Vagina (tissue), 2 donors: ENCODE data around the gene CCDC12. TPM values are rescaled to one million over a fixed set of nuclear protein-coding genes. Genes with fewer than 3 reads are reported as not detected.

Experiments used
- DNase-seq, 2 donors: peaks; one replicate each; pipeline ENCODE4 v3.0.0-alpha.2; 2017; ENCODE audit errors: extremely low spot score in 2 of 2
- H3K27ac ChIP-seq: fragments of 200-600 bp; sonication (generic); one replicate; pipeline ENCODE4 v1.5.1; 2019
- H3K27me3 ChIP-seq: fragments of 200-600 bp; sonication (generic); one replicate; pipeline ENCODE4 v1.5.1; 2019
- H3K36me3 ChIP-seq, 2 donors: fragments of 200-600 bp; sonication (generic); one replicate each; pipeline ENCODE4 v1.5.1; 2017 to 2019
- H3K4me1 ChIP-seq: fragments of 200-600 bp; sonication (generic); one replicate; pipeline ENCODE4 v1.5.1; 2019
- H3K4me3 ChIP-seq, 2 donors: fragments of 200-600 bp; sonication (generic); 1 replicate in 1 of 2; 2 replicates in 1 of 2; pipeline ENCODE4 v1.5.1; 2016 to 2019
- H3K9me3 ChIP-seq: fragments of 200-600 bp; sonication (generic); one replicate; pipeline ENCODE4 v1.5.1; 2019
- CTCF ChIP-seq, 3 experiments: fragments of 450-650 bp in 2 of 3; fragments of 200-600 bp in 1 of 3; sonication (generic) in 1 of 3; IDR thresholded peaks; one replicate each; pipeline ENCODE4 v1.5.1; 2017 to 2019; ENCODE audit warnings: antibody characterized with exemption in 3 of 3, mild to moderate bottlenecking in 2 of 3, moderate library complexity in 2 of 3
- POLR2A ChIP-seq, 2 donors: fragments of 450-650 bp; IDR thresholded peaks; one replicate each; pipeline ENCODE4 v1.6.1; 2017; ENCODE audit warnings: antibody characterized with exemption in 2 of 2, mild to moderate bottlenecking in 2 of 2, moderate library complexity in 2 of 2
- POLR2AphosphoS5 ChIP-seq, 2 donors: sonication (generic); formaldehyde crosslinking; IDR thresholded peaks; one replicate each; pipeline ENCODE4 v1.9.0; 2017; ENCODE audit warnings: antibody characterized with exemption in 2 of 2, mild to moderate bottlenecking in 2 of 2, low read depth in 1 of 2; ENCODE audit not compliant: insufficient read depth in 1 of 2
- intact Hi-C: fragments of 100-400 bp; cut with DNase I; formaldehyde crosslinking; loops from one replicate; pipeline ENCODE4 v1.15.1; 2023
- total RNA-seq: library from RNA; depleted of rRNA; stranded (reverse); fragments of >200 nt; gene quantifications from one replicate; pipeline ENCODE4 v1.2.3, GENCODE V29; 2016

The CCDC12 gene
- total RNA-seq, 1 donor from 2014 or later: 55.5 TPM

- peaks cover 5 to 23% of the 10 kb centered on the region in 2 donors for H3K36me3 ChIP-seq
- peak in 1 of 2 donors; percentile 79 for DNase-seq
- H3K27me3 ChIP-seq: no peaks in the 10 kb centered on the region
- H3K4me1 ChIP-seq: peaks cover 14% of the 10 kb centered on the region
- H3K9me3 ChIP-seq: no peaks in the 10 kb centered on the region
- TF ChIP-seq CTCF (IDR thresholded peaks at IDR 0.05): no peak
- no peak for TF ChIP-seq POLR2AphosphoS5 (IDR thresholded peaks at IDR 0.05; ENCODE audit: insufficient read depth in 1 of 2, low read depth in 1 of 2)
- TF ChIP-seq POLR2A (IDR thresholded peaks at IDR 0.05): no peak
- H3K27ac ChIP-seq: no peak overlapping the region
- no peak overlapping the region for H3K4me3 ChIP-seq
- intact Hi-C loops: no loop called here
Measured at GRCh38 chr3:47012342-47013230, 36.0 kb upstream of the CCDC12 start.

- Histone ChIP-seq H3K27me3 (no peaks in the 10 kb centered on the region), H3K4me3 (no peak overlapping the region), H3K4me1 (peaks cover 14% of the 10 kb centered on the region), H3K27ac (no peak overlapping the region), H3K36me3 (peaks cover 0 to 11% of the 10 kb centered on the region in 2 donors), H3K9me3 (no peaks in the 10 kb centered on the region)
- no peak for DNase-seq
- TF ChIP-seq CTCF (IDR thresholded peaks at IDR 0.05) (no peak), POLR2AphosphoS5 (IDR thresholded peaks at IDR 0.05; ENCODE audit: insufficient read depth in 1 of 2, low read depth in 1 of 2) (no peak), POLR2A (IDR thresholded peaks at IDR 0.05) (no peak)
- intact Hi-C loops: no loop called here
Measured at GRCh38 chr3:47011371-47011770, 34.8 kb upstream of the CCDC12 start.

- H3K27ac ChIP-seq: no peak overlapping the region
Measured at GRCh38 chr3:47010910-47011309, 34.4 kb upstream of the CCDC12 start.

GRCh38 chr3:47010111-47010712, 33.7 kb upstream of the CCDC12 start:
- Histone ChIP-seq H3K9me3 (no peaks in the 10 kb centered on the region), H3K27me3 (no peaks in the 10 kb centered on the region), H3K27ac (peak overlapping the region; percentile 87), H3K4me3 (peak overlapping the region; percentile 53 to 59), H3K36me3 (peaks cover 0 to 15% of the 10 kb centered on the region in 2 donors), H3K4me1 (peaks cover 14% of the 10 kb centered on the region)
- intact Hi-C loops: no loop called here
- TF ChIP-seq POLR2A (IDR thresholded peaks at IDR 0.05): no peak
- TF ChIP-seq CTCF (IDR thresholded peaks at IDR 0.05): no peak
- no peak for TF ChIP-seq POLR2AphosphoS5 (IDR thresholded peaks at IDR 0.05; ENCODE audit: insufficient read depth in 1 of 2, low read depth in 1 of 2)
- no peak for DNase-seq

More at GRCh38 chr3:47010910-47011309, 34.4 kb upstream of the CCDC12 start:
- intact Hi-C loops: no loop called here
- peaks cover 14% of the 10 kb centered on the region for H3K4me1 ChIP-seq
- no peak for DNase-seq
- no peaks in the 10 kb centered on the region for H3K9me3 ChIP-seq
- no peaks in the 10 kb centered on the region for H3K27me3 ChIP-seq
- TF ChIP-seq POLR2AphosphoS5 (IDR thresholded peaks at IDR 0.05; ENCODE audit: insufficient read depth in 1 of 2, low read depth in 1 of 2): no peak
- H3K4me3 ChIP-seq: no peak overlapping the region
- peaks cover 0 to 11% of the 10 kb centered on the region in 2 donors for H3K36me3 ChIP-seq

GRCh38 chr3:47009225-47010110, 32.9 kb upstream of the CCDC12 start:
- Histone ChIP-seq H3K4me1 (peaks cover 14% of the 10 kb centered on the region), H3K27ac (peak overlapping the region; percentile 87), H3K36me3 (peaks cover 0 to 22% of the 10 kb centered on the region in 2 donors), H3K4me3 (peak overlapping the region; percentile 53 to 59), H3K9me3 (no peaks in the 10 kb centered on the region), H3K27me3 (no peaks in the 10 kb centered on the region)
- intact Hi-C loops: loop anchor here (10.0 kb wide), 1 partner anchor 85 kb away; no protein-coding TSS in a partner anchor
- no peak for DNase-seq
- TF ChIP-seq POLR2AphosphoS5 (IDR thresholded peaks at IDR 0.05; ENCODE audit: insufficient read depth in 1 of 2, low read depth in 1 of 2): peak; percentile 56 to 96
- TF ChIP-seq POLR2A (IDR thresholded peaks at IDR 0.05): peak in 1 of 2 donors; percentile 71
- TF ChIP-seq CTCF (IDR thresholded peaks at IDR 0.05): no peak
